Hindlimb muscle (tissue), 1 donor: Measurements from ENCODE around the gene RAB36. TPM values are rescaled to one million over a fixed set of nuclear protein-coding genes. Genes with fewer than 3 reads are reported as not detected.
A peak's percentile ranks its signal among the peaks of the same experiment; 100 is the strongest.

Source experiments
- DNase-seq: peaks from one replicate; pipeline ENCODE4 v3.0.0-alpha.2; 2013
- polyA plus RNA-seq: library from polyadenylated mRNA; unstranded; fragments of 120-200 nt; gene quantifications from one replicate; pipeline ENCODE4 v1.2.1, GENCODE V29; 2013; ENCODE audit not compliant: insufficient read length

RAB36 gene
- polyA plus RNA-seq, 1 donor: 1.9 TPM

DNA sequence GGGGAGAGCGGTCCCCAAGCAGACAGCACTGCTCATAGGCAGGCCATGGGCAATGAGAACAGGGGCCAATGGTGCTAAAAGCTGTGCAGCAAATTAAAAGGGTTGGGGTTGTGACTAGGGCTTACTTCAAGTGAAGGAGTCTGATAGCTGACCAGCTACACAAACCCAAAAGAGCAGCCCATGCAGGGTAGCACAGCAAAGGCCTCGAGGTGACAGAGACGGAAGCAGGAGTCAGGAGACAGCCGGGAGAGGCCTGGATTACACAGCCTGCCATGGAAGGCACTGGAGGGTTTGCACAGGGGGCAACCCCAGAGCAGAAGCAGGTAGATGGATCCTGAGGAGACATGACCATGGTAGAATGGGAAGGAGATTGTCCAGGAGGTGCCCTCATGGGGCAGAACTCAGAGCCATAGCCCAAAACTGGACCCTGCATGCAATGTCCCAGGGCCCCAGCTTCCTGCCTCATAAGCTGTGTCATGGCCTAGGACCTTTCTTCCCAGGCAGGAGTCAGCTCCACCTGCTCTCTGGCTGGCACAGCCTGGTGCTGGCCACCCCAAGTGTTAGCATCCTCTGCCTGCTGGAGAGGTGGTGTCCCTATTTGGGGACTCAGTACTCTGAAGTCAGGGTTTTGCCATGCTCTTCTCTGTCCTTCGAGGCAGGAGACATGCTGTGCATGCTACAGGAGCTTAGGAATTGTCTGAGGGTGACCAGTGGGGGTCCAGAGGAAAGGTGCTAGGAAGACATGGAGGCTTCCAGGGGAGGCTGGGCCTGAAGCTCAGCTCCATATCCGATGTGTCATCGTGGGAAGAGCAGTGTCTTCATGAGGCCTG lies 36.8 kb upstream of the RAB36 start:
- no peak for DNase-seq

DNA sequence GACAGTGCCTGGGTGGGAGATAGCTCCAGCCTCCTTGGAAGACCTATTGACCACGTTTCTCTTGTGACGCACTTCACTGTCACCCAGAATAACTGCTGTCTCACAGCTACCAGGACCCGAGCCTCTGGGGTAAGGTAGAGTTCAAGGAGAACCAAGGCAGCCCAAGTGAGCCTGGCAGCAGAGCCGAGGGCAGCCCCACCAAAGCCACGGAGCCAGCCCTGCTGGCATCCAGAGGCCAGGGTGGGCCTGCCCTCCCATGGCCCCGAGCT lies 36.3 kb upstream of the RAB36 start:
- no peak for DNase-seq

DNA sequence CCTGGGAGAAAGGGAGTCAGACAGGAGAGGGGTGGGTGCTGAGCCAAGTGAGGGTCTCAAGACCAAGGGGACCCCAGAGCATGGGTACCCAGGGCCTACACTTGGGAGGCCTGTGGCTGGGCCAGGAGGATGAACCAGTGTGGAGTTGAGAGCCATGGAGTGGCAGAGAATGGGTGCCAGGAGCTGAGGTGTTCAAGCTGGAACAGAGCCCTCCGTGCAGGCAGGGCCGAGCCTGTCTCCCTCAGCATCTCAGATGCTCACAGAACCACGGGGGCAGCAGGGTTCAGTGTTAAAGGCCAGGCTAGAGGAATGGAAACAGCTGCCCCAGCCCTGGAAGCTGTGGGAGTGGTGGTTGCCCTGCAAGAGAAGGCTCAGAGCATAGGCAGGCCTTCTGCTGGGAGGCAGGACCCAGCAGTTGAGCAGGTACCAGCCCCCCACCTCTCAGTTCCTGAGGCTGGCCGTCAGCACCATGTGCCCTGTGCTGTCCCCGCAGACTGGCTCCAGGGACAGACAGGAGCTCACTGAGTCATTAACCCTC lies 35.8 kb upstream of the RAB36 start:
- no peak for DNase-seq

DNA sequence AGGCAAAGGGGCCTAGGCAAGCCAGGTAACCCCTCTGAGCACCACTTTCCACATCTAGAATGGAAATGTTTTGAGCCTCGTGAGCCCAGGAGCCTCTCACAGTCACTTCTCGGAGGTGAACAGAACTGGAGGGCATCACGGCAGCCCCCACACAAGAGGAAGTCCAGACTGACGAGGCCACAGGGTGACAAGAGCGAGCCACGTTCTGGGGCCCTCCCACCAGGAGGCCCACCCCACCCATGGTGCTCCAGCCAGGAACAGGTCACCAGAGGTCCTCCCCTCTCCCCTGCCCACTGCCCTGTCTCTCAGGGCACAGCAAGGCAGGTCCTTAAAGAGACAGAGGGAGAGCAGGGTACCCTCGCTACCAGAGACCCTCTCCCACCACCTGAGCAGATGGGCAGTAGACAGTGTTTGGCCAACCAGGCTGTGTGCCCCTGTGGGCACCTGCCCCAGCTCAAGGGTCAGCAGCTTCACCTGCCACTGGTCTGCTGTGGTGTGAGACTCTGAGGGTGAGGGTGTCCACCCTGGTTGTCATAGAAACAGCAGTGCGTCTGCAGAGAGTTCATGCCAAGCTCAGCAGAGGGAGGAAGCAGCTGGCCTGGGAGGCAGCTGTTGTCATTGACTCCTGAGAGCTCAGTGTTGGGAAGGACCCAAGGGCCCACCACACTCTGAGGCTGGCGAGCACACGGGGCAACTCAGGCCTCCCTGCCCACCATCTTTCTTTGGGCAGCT lies 34.9 kb upstream of the RAB36 start:
- DNase-seq: peak; percentile 42

DNA sequence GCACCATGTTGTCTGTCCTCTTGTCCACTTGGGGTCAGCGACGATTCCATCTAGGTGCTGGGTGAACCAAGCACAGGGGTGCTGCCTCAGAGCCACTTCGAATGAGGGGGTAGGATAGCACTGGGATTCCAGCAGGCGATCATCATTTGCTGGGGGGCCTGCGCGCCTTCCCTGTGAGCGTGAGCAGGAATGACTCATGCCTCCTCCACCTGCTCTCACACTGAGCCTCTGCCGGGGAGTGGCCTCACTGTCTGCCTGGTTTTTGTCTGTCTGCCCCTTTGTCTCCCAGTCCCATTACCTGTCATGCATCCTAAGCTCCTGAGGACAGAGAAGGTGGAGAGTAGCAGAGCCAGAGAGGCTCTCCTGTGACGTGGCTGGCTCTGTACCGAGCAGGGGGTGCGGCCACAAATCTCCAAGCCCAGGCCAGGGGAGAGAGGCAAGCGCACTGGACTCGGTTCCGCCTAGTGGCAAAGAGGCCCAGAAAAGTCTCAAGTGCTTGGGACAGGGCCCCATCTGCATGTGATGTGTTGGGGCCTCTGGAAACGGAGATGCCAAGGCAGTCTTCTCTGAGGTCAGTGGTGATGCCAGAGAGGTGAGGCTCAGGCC lies 34.3 kb upstream of the RAB36 start:
- DNase-seq: no peak

DNA sequence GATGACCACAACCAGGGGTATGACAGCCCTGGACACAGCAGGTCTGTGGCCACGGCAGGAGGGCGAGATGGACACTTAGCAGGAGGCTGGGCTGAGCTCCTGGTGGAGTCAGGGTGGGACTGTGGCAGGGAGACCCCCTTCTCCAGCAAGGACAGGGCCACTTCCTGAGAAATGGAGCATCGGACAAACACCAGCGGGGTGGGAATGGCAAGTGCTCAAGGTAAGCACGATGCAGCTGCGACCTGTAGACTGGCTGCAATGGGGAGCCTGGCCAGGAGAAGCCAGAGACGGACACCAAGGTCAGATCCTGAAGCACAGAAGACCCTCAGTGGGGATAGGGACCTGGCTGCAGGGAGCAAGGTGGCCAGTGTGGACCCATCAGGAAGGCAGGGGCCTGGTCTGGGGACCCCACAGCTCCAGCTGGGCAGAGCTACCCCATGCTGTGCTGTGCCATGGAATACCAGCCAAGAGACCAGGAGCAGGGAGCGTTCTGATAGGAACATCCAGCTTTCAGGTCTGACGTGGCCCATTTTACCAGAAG lies 32.7 kb upstream of the RAB36 start:
- DNase-seq: no peak

DNA sequence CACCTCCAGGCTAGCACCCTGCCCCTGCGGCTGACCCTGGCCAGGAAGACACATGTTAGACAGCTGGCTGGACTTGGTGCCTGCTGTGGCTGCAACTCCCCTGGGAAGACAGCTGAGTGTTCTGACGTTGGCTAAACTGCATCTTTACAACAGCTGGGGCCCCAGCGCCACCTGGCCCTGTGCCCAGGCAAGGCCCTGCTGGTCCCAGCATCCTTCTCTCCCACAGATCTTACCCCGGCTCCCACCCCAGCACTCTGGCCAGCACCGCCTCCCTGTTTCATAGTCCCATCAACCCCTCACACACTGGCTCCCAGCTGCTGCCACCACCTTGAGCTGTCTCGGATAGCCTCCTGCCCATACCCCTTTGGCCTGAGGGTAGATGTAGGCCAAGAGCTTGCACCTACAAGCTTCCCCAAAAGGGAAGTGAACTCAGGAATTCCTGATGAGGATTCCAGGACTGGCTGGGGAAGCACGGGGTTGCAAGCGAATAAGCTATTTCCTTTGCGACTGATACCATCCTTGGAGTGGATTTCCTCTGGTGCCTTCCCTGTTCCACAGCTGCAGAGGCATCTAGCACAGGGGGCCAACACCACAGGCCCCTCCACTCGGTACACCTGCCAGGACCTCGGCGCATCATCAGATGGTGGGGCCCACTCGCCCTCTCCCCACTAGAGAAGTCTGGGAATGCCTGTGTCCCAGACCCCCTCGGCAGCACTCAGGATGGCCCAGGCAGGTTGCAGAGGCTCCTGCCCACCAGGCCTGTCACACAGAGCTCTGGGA lies 32.0 kb upstream of the RAB36 start:
- DNase-seq: peak; percentile 61

DNA sequence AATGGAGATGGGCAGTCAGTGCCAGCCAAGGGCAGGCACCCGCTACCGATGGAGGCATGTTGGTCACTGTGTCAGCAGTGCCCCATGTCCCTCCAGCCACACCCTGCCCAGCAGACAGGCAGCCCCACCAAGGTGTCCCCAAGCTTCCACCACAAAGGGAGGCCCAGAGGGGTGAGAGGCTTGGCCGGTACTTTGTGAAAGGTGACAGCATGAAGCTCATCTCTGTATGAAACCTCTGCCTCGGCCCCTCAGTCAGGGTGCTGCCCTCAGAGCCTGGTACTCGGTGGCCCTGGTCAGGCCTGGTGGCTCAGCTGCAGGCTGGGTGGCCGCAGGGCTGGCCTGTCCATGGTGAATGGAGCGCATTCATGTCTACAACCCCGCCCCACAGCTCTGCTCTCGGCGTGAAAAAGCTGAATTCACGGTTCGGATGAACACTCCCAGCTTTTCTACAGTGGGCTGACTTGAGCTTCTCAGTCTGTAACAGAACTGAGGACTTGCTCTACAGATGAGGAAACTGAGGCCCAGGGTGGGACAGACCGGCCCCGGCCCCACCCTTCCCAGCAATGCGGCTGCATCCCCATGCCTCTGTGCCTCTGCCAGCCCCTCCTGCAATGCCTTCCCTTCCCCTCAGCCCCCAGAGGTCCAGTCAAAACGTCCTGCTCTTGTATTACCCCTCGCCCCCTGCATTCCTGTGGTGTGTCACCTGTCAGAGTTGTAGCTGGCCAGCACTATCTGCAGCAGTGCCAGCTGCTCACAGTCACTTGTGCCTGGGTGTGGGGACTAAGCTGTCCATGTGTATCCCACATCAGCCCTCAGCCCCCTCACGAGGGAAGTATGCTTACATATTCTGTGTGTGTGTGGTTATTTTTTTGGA lies 31.2 kb upstream of the RAB36 start:
- DNase-seq: no peak

DNA sequence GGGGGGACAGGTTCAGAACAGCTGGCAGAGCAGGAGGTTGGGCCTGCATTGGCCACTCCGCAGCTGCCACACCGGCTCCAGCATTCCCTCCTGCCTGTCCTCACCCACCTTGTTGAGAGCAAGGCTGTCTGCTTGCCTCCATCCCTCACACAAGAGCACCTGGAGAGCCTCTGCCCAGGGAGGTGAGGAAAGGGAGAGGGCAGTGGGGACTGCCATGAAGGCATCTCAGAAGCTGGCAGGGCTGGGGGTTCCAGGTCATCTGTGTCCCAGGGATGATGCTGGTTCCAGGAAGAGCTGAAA lies 30.6 kb upstream of the RAB36 start:
- no peak for DNase-seq

DNA sequence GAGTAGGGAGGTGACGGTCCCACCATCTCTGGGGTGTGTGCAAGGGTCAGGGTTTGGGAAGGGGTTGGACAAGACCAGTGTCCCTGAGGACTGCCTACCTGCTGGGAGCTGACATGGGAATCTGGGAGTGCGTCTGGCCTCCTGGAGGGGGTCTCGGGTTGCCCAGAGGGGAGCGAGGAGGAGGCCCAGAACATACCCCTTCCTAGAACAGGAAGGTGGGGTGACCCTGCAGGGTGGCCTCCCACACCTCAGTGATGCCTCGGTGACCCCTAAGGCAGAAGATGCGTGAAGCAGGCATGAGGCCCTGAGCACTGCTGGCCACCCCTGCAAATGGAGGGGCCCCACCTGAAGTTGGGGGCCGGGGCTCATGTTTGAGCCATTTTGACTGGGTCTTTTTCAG lies 29.9 kb upstream of the RAB36 start:
- no peak for DNase-seq

DNA sequence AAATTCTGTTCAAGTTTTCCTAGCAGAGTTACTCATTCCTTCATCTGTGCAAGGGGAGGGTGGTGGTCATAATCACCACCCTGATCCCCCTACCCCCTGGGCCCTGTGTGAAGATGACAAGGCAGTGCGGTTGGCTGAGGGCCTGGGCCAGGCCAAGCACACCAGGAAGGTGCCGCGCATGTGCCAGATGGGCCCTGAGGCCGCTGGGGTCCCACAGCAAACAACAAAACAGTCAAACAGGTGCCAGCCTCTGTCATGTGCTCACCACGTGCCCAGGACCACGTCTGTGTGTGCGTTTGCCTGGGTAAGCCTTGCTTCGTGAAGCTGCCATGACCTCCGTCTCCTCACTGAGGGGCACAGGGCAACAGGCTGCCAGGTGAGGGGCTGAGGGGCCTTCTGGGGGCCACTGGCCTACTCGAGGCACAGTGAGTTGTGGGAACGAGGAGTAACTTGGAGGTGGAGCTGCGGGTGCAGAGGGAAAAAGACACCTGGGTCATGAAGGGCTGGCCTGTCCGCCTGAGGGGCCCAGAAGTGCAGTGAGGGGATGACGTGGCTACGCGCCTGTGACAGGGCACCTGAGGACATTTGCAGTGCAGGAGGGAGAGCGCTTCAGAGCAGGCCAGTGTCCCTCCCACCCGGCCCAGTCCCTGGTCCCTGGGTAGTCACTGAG lies 29.3 kb upstream of the RAB36 start:
- no peak for DNase-seq

DNA sequence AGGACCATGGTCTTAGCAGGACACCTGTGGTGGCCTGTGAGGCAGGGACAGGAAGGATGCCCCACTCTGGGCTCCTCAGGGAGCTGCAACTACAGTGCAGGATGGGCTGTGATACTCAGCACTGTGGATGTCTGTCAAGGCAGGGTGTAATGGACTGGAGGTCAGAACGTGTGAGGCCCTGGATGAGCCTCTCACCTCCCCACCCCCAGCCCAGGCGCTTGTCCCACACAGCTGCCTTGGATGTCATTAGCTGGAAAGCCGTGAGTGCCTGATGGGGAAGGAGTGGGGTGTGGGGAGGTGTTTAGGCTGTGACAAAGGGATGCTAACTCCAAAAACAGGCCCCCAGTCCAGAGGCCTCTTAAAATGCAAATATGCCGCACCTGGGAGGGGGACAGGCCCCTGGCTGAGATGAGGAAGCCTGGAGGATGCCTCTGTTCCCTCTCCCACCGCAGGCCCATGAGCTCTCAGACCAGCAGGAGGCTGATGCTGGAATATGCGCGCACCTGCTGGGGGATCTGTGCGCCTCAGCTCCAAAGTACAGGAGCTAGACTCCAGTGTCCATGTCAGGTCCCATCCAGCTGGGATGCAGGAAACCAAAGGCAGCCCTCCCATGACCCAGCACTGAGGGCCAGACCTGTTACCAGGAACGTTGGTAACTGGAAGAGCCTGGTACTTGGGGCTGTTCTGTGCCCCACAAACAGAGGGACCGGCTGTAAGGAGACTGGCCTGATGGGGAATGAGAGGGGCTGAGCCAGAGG lies 28.6 kb upstream of the RAB36 start:
- DNase-seq: peak; percentile 34

DNA sequence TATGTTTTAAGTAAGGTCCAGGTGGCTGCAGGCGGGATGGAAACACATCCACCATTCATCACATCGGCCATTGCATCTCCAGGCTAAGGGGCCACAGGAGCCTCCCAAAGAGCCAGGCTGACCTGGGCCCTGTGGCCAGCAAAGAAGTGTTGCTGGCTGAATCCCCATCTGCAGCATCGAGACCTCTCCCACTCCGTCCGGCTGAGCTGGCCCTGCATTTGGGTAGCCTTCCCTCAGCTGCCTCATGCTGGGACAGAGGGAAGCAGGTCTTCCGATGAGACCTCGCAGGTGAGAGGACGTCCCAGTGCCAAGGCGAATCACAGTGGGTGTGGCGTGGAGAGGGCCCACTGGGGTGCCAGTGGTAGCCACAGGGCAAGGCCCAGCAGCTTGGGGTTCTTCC lies 28.0 kb upstream of the RAB36 start:
- no peak for DNase-seq

DNA sequence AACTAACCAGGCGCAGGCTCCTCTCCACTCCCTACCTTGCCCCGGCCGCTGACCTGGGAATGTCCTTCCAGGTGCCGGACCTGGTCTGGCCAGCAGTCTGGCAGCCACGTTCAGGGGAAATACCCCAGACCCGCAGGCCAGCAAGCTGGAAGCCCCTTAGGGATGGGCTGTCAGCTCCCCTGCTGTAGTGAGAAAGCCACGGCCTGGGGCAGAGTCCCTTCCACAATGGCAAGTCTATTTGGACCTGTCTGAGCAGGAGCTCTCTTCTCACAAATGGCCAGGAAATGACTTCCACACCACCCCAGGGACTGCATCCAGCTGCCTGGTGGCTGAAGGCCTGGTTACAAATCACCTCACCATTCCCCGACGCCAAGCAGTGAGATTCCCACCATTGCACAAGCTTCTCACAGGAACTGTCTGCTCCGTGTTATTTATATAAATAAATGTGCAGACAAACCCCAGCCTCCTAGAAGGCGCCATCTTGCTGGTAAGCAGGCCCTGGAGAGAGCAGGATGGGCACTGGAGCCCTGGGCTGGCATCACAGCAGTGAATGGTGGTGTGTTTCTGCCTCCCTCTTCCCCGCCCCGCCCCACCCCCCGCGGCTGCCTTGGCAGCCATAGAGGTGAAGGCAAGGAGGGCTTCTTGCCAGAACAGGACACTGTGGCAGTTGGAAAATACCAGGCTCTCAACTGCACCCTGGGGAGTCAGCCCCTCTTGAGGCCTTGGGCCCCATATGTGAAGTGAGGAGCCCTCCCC lies 27.2 kb upstream of the RAB36 start:
- DNase-seq: no peak

DNA sequence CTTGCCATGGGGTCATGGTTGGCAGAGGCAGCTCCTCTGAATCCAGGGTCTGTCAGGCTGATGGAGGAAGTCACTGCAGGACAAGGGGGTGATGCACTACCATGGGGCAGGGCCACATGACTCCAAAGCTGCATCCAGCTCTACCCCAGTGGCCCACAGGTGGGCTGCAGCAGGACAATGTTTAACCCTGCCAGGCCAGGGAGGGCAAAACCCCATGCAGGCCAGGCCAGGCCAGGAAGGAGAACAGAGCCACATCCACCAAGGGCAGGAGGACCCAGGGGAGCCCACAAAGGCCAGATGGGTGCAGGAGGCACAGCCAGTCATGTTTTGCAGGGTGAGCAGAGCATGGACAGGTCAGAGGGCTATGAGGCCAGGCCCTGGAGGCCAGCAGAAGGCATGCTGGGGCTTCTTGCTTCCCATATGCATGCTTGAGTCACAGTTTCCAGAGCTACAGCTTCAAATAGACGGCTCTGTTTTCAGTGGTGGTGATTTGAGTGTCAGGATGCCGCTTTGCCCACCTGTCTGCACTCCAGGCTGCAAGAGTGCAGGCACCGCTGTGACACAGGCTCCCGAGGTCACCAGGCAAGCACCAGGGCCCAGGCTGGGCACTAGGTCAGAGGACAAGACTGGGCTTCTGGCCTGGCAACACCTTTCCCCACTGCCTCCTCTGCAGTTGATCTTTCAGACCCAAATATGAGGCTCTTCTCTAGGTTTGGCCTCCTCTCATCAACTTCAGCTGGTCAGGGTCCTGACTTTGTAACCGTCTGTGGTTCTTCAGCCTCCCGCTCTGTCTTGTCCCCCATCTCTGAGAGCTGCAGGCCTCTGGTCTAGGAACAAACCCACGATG lies 26.4 kb upstream of the RAB36 start:
- DNase-seq: no peak

DNA sequence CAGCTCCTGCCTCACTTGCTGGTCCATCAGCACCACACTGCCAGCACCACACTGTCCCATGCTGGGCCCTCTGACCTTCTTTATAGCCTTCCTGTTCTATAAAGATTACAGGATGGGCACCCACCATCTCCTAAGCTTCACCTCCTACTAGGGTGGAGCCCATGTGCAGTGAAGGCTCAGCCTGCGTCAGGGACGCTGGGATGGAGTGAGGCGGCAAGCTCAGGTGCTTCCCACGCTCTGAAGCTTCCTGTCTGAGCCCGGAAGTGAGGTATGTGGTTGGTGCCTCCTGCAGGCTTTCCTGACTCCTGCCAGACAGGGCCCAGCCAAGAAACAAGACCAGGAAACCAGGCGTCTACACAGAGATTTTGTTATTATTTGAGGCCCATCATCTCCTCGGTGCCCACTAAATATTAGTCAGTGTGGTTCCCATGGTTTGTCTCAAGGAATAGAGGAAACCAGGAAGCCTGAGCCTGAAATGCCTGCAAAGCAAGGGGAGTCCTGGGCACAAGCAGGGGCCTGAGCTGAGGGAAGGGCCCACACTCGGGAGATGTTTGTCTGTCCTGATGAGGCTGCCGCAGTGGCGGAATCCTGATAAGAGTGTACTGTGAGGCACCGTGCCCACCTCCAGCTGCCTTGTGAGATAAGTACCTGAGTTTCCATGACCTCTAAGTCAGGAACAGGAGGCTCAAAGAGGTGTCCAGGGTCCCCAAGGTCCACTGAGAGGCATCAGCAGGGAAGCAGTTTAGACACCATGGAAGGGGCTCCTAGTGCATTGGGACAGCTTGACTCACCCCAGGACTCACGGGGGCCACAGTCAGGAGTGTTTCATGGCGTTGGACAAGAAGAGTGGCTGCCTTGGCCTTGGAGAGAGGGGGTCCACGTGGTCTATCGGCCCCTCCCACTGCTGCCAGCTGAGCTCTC lies 25.5 kb upstream of the RAB36 start:
- no peak for DNase-seq

DNA sequence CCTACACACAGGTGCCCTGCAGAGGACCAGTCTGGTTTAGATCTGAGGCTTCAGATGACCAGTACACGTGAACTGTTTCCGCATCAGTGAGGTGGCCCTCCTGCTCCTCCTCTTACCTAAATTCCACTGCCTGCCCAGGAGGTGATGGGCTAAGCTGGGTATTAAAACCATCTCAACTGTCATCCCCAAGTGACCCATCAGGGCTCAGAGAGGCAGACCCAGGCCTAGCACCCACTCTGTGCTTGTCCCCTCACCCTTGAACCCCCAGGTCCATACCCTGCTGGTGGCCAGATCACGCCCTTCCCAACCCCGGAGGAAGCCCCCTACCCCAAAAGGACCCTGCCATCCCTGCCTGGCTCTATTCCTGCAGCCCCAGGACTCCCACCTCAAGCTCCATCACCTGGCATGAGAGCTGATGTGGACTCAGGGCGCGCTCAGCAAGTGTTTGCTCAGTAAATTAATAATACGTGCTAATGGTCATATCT lies 24.8 kb upstream of the RAB36 start:
- DNase-seq: no peak
